Islet precursor cell (in vitro differentiated cells): Measurements from ENCODE around the gene CDKN1B.

Experiments used
- DNase-seq: peaks from one replicate; pipeline ENCODE4 v3.0.0-alpha.2; 2018

Gene CDKN1B

DNA sequence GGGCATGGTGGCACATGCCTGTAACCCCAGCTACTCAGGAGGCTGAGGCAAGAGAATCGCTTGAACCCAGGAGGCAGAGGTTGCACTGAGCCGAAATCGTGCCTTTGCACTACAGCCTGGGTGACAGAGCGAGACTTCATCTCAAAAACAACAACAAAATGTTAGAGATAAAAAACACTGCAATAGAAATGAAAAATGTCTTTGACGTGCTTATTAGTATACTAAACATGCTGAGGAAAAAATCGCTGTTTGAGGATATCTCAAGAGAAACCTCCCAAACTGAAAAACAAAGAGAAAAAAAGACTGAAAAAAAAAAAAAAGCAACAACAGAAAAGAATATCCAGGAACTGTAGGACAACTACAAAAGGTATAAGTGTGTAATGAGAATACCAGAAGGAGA lies 53.1 kb downstream of the CDKN1B start:
- no peak for DNase-seq
